ENCODE results near the gene CDK16. TPM values are rescaled to one million over a fixed set of nuclear protein-coding genes. Genes with fewer than 3 reads are reported as not detected.
"Not testable (repeated sequence)": the region's sequence is repeated elsewhere in the genome, so short reads cannot be mapped to it uniquely, and the experiment has no call there.

The CDK16 gene
- polyA plus RNA-seq, 1 donor = 65.2 TPM

DNA sequence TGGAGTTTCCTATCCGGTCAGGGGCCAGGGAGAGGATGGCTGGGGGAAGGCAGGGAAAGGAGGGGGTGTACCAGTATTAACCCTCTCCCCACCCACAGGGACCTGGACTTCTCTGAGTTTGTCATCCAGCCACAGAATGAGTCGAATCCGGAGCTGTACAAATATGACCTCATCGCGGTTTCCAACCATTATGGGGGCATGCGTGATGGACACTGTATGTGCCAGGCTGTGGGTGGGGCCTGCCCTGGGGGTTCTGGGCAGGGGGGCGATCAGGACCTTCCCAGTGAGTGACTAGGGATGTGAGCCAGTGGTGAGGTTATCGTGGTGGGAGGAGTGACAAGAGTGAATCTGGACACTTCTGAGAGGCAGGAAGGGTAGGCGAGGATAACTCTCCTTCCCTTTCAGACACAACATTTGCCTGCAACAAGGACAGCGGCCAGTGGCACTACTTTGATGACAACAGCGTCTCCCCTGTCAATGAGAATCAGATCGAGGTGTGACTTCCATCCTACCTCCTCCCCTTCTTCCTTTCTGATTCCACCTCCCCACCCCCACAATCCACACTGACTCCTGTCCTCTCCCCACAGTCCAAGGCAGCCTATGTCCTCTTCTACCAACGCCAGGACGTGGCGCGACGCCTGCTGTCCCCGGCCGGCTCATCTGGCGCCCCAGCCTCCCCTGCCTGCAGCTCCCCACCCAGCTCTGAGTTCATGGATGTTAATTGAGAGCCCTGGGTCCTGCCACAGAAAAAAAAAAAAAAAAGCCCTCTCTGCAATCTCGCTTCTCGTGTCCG, 28.9 kb downstream of the CDK16 start:
- Histone ChIP-seq H3K9me3 (ENCODE audit: control insufficient read depth, low read depth, low read length) (no peaks in the 10 kb centered on the region), H3K27me3 (ENCODE audit: control insufficient read depth, insufficient read depth, low read length) (no peaks in the 10 kb centered on the region), H3K4me3 (ENCODE audit: low read length) (no peak overlapping the region), H3K4me1 (ENCODE audit: control insufficient read depth, insufficient read depth, low read length) (no peaks in the 10 kb centered on the region), H3K36me3 (ENCODE audit: control insufficient read depth, insufficient read depth, low read length) (peaks cover 41% of the 10 kb centered on the region), H3K27ac (ENCODE audit: low read length) (no peak overlapping the region)
- no peak for DNase-seq
- WGBS (ENCODE audit: insufficient coverage, low lambda C conversion rate) = no CpG with 5 or more reads among the region's 23 CpGs

DNA sequence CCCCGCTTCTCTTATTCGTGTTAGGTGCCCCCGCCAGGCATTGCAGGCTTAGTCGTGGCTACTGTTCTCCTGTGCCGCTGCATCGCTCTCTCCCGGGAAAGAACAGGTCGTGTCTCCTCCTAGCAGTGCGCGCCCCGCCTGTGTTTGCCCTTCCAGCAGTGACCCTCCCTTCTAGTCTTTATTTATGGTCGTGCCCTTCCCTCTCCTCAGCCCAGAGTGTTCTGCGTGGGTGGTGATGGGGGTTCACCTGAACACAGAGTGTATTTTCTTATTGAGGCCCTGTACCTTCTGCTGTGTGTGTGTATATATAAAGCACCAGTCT, 29.5 kb downstream of the CDK16 start:
- Histone ChIP-seq H3K36me3 (ENCODE audit: control insufficient read depth, insufficient read depth, low read length) (peaks cover 40% of the 10 kb centered on the region), H3K27me3 (ENCODE audit: control insufficient read depth, insufficient read depth, low read length) (no peaks in the 10 kb centered on the region), H3K9me3 (ENCODE audit: control insufficient read depth, low read depth, low read length) (no peaks in the 10 kb centered on the region), H3K4me1 (ENCODE audit: control insufficient read depth, insufficient read depth, low read length) (no peaks in the 10 kb centered on the region), H3K4me3 (ENCODE audit: low read length) (no peak overlapping the region), H3K27ac (ENCODE audit: low read length) (no peak overlapping the region)
- DNase-seq = no peak
- no CpG with 5 or more reads among the region's 13 CpGs for WGBS (ENCODE audit: insufficient coverage, low lambda C conversion rate)

DNA sequence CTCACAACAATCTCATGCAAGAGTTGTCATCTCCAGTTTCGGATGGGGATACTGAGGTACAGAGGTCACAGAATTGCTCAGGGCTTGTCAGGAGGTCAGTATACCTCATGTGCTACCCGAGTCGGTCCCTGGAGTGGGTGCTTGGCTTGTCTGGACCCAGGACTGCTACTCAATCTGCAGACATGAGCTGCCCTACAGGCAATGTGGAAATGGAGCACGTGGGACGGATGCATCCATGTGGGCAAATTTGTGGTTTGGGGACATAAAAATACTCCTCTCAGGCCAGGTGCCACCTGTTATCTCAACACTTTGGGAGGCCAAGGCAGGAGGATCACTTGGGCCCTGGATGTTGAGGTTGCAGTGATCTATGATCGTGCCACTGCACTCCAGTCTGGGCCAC, 30.1 kb downstream of the CDK16 start:
- WGBS (ENCODE audit: insufficient coverage, low lambda C conversion rate) = no CpG with 5 or more reads among the region's 6 CpGs
- Histone ChIP-seq H3K4me3 (ENCODE audit: low read length) (no peak overlapping the region), H3K4me1 (ENCODE audit: control insufficient read depth, insufficient read depth, low read length) (no peaks in the 10 kb centered on the region), H3K36me3 (ENCODE audit: control insufficient read depth, insufficient read depth, low read length) (peaks cover 35% of the 10 kb centered on the region), H3K27me3 (ENCODE audit: control insufficient read depth, insufficient read depth, low read length) (no peaks in the 10 kb centered on the region), H3K27ac (ENCODE audit: low read length) (no peak overlapping the region), H3K9me3 (ENCODE audit: control insufficient read depth, low read depth, low read length) (no peaks in the 10 kb centered on the region)
- DNase-seq = no peak

DNA sequence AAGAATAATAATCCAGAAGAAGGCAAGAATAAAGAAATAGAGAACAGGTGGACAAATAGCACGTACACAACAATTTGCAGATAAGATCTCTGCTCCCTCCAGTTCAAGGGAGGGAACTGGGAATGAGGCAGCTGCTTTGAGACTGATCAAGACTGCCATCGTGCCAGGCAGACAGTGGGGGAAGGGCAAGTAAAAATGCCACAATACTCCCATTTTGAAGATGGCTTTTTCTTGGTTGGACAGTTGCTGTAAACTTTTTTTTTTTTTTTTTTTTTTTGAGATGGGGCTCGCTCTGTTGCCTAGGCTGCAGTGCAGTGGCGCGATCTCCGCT, 31.5 kb downstream of the CDK16 start:
- Histone ChIP-seq H3K9me3 (ENCODE audit: control insufficient read depth, low read depth, low read length) (no peaks in the 10 kb centered on the region), H3K36me3 (ENCODE audit: control insufficient read depth, insufficient read depth, low read length) (peaks cover 23% of the 10 kb centered on the region), H3K27ac (ENCODE audit: low read length) (no peak overlapping the region), H3K27me3 (ENCODE audit: control insufficient read depth, insufficient read depth, low read length) (no peaks in the 10 kb centered on the region), H3K4me1 (ENCODE audit: control insufficient read depth, insufficient read depth, low read length) (no peaks in the 10 kb centered on the region), H3K4me3 (ENCODE audit: low read length) (no peak overlapping the region)
- WGBS (ENCODE audit: insufficient coverage, low lambda C conversion rate) = no CpG with 5 or more reads among the region's 6 CpGs
- DNase-seq = no peak

DNA sequence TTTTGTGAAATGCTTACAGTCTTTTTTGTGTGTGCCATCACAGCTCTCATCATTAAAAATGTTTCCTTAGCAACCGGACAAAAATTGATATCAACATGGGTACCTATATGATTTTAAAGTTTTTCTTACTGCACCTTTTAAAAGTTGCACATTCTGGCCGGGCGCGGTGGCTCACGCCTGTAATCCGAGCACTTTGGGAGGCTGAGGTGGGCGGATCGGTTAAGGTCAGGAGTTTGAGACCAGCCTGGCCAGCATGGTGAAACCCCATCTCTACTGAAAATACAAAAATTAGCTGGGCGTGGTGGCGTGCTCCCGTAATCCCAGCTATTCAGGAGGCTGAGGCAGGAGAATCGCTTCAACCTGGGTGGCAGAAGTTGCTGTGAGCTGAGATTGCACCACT, 39.1 kb downstream of the CDK16 start:
- H3K36me3 ChIP-seq (ENCODE audit: control insufficient read depth, insufficient read depth, low read length); H3K27ac ChIP-seq (ENCODE audit: low read length); H3K4me1 ChIP-seq (ENCODE audit: control insufficient read depth, insufficient read depth, low read length); H3K9me3 ChIP-seq (ENCODE audit: control insufficient read depth, low read depth, low read length); H3K4me3 ChIP-seq (ENCODE audit: low read length); H3K27me3 ChIP-seq (ENCODE audit: control insufficient read depth, insufficient read depth, low read length); DNase-seq: not testable (repeated sequence)
- no CpG with 5 or more reads among the region's 12 CpGs for WGBS (ENCODE audit: insufficient coverage, low lambda C conversion rate)

DNA sequence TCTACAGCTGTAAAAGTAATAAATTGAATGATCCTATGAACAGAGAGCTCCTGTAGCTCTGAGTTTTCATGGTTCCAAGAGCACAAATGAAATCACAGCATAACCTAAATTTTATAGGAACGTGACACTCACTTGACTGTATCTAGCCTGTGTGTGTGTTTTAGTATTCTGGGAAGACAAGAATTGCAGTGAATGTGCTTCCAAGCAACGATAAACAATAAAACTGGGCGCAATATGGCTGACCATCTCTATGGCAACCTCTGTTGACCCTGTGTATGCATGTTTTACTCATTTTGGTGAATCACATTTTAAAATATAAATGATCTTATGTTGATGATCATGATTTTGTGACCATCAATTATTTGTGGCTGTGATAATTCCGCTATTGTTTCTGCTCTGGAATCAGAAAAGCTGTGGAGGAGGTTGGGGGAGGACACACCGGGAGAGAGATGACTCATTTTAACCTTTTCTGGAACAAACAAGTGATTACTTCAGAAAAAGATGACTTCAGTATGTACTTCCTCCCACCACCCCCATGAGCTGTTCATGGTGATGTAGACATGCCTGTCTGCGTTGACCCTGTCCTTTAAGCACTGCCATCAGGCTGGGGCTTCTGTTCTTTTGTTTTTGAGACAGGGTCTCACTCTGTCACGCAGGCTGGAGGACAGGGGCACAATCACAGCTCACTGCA, 46.1 kb downstream of the CDK16 start:
- H3K9me3 ChIP-seq (ENCODE audit: control insufficient read depth, low read depth, low read length) = no peaks in the 10 kb centered on the region
- H3K36me3 ChIP-seq (ENCODE audit: control insufficient read depth, insufficient read depth, low read length) = no peaks in the 10 kb centered on the region
- no peaks in the 10 kb centered on the region for H3K4me1 ChIP-seq (ENCODE audit: control insufficient read depth, insufficient read depth, low read length)
- WGBS (ENCODE audit: insufficient coverage, low lambda C conversion rate) = no CpG with 5 or more reads among the region's 7 CpGs
- H3K27me3 ChIP-seq (ENCODE audit: control insufficient read depth, insufficient read depth, low read length) = no peaks in the 10 kb centered on the region
- H3K4me3 ChIP-seq (ENCODE audit: low read length) = no peak overlapping the region
- DNase-seq = no peak
- no peak overlapping the region for H3K27ac ChIP-seq (ENCODE audit: low read length)

DNA sequence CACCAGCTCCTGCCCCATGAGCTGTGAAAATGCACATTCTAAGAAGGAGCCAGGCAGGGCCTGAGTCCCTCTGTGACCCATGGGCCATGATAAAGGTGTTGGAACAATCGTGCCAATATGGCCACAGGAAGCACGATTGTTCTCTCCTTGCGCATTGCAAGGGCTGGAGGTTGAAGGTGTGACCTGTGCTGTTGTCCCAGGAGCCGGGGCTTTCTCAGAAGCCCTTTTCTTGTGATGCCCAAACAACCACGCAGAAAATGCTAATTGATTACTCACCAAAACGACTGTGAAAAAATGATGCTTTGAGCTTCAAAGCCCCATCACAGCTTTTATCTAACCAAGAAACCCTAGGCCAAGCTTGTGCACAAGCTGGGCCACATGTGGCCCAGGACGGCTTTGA, 48.2 kb downstream of the CDK16 start:
- no peak for DNase-seq
- Histone ChIP-seq H3K4me1 (ENCODE audit: control insufficient read depth, insufficient read depth, low read length) (no peaks in the 10 kb centered on the region), H3K27ac (ENCODE audit: low read length) (no peak overlapping the region), H3K27me3 (ENCODE audit: control insufficient read depth, insufficient read depth, low read length) (no peaks in the 10 kb centered on the region), H3K9me3 (ENCODE audit: control insufficient read depth, low read depth, low read length) (no peaks in the 10 kb centered on the region), H3K36me3 (ENCODE audit: control insufficient read depth, insufficient read depth, low read length) (no peaks in the 10 kb centered on the region), H3K4me3 (ENCODE audit: low read length) (no peak overlapping the region)
- WGBS (ENCODE audit: insufficient coverage, low lambda C conversion rate) = no CpG with 5 or more reads among the region's 7 CpGs

DNA sequence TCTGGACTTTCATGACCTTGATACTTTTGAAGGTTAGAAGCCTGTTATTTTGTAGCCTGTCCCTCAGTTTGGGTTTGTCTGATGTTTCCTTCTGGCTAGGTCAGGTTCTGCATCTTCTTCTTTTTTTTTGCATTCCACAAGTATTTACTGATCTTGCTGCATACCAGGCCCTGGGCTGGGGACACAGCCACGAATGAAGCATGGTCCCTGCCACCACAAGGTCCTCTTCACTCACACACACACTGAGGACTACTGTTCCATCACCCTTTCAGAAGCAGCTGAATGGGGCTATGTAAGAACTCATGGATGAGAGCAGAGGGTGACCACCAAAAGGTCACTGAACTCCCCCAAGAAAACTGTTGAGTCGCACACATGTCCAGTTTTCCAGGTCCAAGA, 53.5 kb downstream of the CDK16 start:
- no CpG with 5 or more reads among the region's 2 CpGs for WGBS (ENCODE audit: insufficient coverage, low lambda C conversion rate)
- no peaks in the 10 kb centered on the region for H3K4me1 ChIP-seq (ENCODE audit: control insufficient read depth, insufficient read depth, low read length)
- DNase-seq = no peak

GRCh38 chrX:47273011-47273730, 54.7 kb downstream of the CDK16 start:
- WGBS (ENCODE audit: insufficient coverage, low lambda C conversion rate) = no CpG with 5 or more reads among the region's 7 CpGs
- H3K36me3 ChIP-seq (ENCODE audit: control insufficient read depth, insufficient read depth, low read length) = no peaks in the 10 kb centered on the region
- no peak overlapping the region for H3K4me3 ChIP-seq (ENCODE audit: low read length)
- no peak overlapping the region for H3K27ac ChIP-seq (ENCODE audit: low read length)
- no peaks in the 10 kb centered on the region for H3K4me1 ChIP-seq (ENCODE audit: control insufficient read depth, insufficient read depth, low read length)
- no peaks in the 10 kb centered on the region for H3K27me3 ChIP-seq (ENCODE audit: control insufficient read depth, insufficient read depth, low read length)
- no peaks in the 10 kb centered on the region for H3K9me3 ChIP-seq (ENCODE audit: control insufficient read depth, low read depth, low read length)
- DNase-seq = no peak

More for the DNA sequence above, 53.5 kb downstream of the CDK16 start:
- Histone ChIP-seq H3K4me3 (ENCODE audit: low read length) (no peak overlapping the region), H3K36me3 (ENCODE audit: control insufficient read depth, insufficient read depth, low read length) (no peaks in the 10 kb centered on the region), H3K27me3 (ENCODE audit: control insufficient read depth, insufficient read depth, low read length) (no peaks in the 10 kb centered on the region), H3K27ac (ENCODE audit: low read length) (no peak overlapping the region), H3K9me3 (ENCODE audit: control insufficient read depth, low read depth, low read length) (no peaks in the 10 kb centered on the region)

DNA sequence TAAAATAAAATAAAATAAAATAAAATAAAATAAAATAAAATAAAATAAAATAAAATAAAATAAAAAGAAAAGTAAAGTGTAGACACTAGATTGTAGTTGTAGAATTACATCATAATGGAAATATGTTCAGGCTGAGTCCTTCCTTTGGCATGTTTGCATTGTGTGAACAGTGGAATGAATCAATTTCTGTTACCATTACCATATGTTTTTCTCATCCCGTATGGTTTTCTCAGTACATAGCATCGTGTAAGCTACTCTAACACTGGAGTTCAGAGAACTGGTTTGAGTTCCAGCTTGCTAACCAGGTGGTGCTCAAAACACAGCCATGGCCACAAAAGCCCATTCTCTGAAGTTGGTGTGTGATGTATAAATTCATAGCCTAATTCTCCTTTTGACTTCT, 60.2 kb downstream of the CDK16 start:
- no CpG with 5 or more reads among the region's 2 CpGs for WGBS (ENCODE audit: insufficient coverage, low lambda C conversion rate)
- Histone ChIP-seq H3K4me3 (ENCODE audit: low read length) (no peak overlapping the region), H3K27me3 (ENCODE audit: control insufficient read depth, insufficient read depth, low read length) (no peaks in the 10 kb centered on the region), H3K27ac (ENCODE audit: low read length) (no peak overlapping the region), H3K36me3 (ENCODE audit: control insufficient read depth, insufficient read depth, low read length) (no peaks in the 10 kb centered on the region), H3K9me3 (ENCODE audit: control insufficient read depth, low read depth, low read length) (no peaks in the 10 kb centered on the region), H3K4me1 (ENCODE audit: control insufficient read depth, insufficient read depth, low read length) (no peaks in the 10 kb centered on the region)
- DNase-seq = no peak

Measured in large intestine (tissue), 3 donors.